OCI-LY1 (cell line): Measurements from ENCODE around the gene SMC3.
A peak's percentile ranks its signal among the peaks of the same experiment; 100 is the strongest.

Experiments used
- H2AFZ ChIP-seq: fragments of 200-600 bp; sonication (generic), shearing (Covaris generic); 2 replicates; pipeline ENCODE4 v1.6.0; 2014; ENCODE audit warnings: antibody characterized with exemption, mild to moderate bottlenecking, low read length
- H3F3A ChIP-seq: fragments of 200-600 bp; sonication (generic), shearing (Covaris generic); 2 replicates; pipeline ENCODE4 v1.6.0; 2014; ENCODE audit warnings: mild to moderate bottlenecking, antibody characterized with exemption, low read length, moderate library complexity; ENCODE audit not compliant: insufficient read depth
- H3K27ac ChIP-seq: fragments of 200-600 bp; sonication (generic); 2 replicates; pipeline ENCODE4 v1.5.1; 2014; ENCODE audit warnings: low read length, mixed run types, mild to moderate bottlenecking, low read depth; ENCODE audit not compliant: poor library complexity, severe bottlenecking
- H3K27me3 ChIP-seq: fragments of 200-600 bp; sonication (generic); 2 replicates; pipeline ENCODE4 v1.6.0; 2014; ENCODE audit warnings: antibody characterized with exemption, mild to moderate bottlenecking, low read length, moderate library complexity; ENCODE audit not compliant: insufficient read depth
- H3K36me3 ChIP-seq: fragments of 200-600 bp; sonication (generic); 2 replicates; pipeline ENCODE4 v1.6.1; 2014; ENCODE audit warnings: mild to moderate bottlenecking, antibody characterized with exemption, low read length, moderate library complexity, mixed read lengths; ENCODE audit not compliant: insufficient read depth
- H3K4me1 ChIP-seq: fragments of 200-600 bp; sonication (generic); 2 replicates; pipeline ENCODE4 v1.5.1; 2014; ENCODE audit warnings: mild to moderate bottlenecking, low read length, moderate library complexity; ENCODE audit not compliant: insufficient read depth, severe bottlenecking
- H3K4me2 ChIP-seq: fragments of 200-600 bp; sonication (generic), shearing (Covaris generic); 2 replicates; pipeline ENCODE4 v1.6.1; 2014; ENCODE audit warnings: low read length
- H3K4me3 ChIP-seq: fragments of 200-600 bp; sonication (generic); 2 replicates; pipeline ENCODE4 v1.5.1; 2014; ENCODE audit warnings: low read length, low read depth, mild to moderate bottlenecking, mixed read lengths; ENCODE audit not compliant: poor library complexity, severe bottlenecking
- H3K79me2 ChIP-seq: fragments of 200-600 bp; shearing (Covaris generic); 2 replicates; pipeline ENCODE4 v1.6.1; 2016; ENCODE audit warnings: mixed run types, low read length, mixed read lengths; ENCODE audit not compliant: insufficient read depth
- H3K9ac ChIP-seq: fragments of 200-600 bp; sonication (generic), shearing (Covaris generic); 2 replicates; pipeline ENCODE4 v1.6.1; 2014; ENCODE audit warnings: mild to moderate bottlenecking, low read length, mixed read lengths
- H3K9me2 ChIP-seq: fragments of 200-600 bp; sonication (generic), shearing (Covaris generic); 2 replicates; pipeline ENCODE4 v1.6.1; 2014; ENCODE audit warnings: low read depth, mild to moderate bottlenecking, low read length, mixed read lengths
- H3K9me3 ChIP-seq: fragments of 200-600 bp; shearing (Covaris generic); 2 replicates; pipeline ENCODE4 v1.6.1; 2014; ENCODE audit warnings: low read length, mixed read lengths
- H4K20me1 ChIP-seq: fragments of 200-600 bp; sonication (generic), shearing (Covaris generic); 2 replicates; pipeline ENCODE4 v1.6.0; 2016; ENCODE audit warnings: mild to moderate bottlenecking, low read length; ENCODE audit not compliant: insufficient read depth
- EZH2 ChIP-seq: fragments of 200-600 bp; sonication (generic), shearing (Covaris generic); IDR thresholded peaks from 2 replicates; pipeline ENCODE4 v1.8.0; 2017; ENCODE audit warnings: borderline replicate concordance, mixed run types, mild to moderate bottlenecking, antibody characterized with exemption, low read length, moderate library complexity, mixed read lengths
- TF ChIP-seq, protein P1 (sequence below): fragments of 200-600 bp; sonication (generic), shearing (Covaris generic); IDR thresholded peaks from 2 replicates; pipeline ENCODE4 v1.5.1; 2017; ENCODE audit warnings: mild to moderate bottlenecking, antibody characterized with exemption, low read length, moderate library complexity, mixed read lengths

SMC3 gene

GRCh38 chr10:110634527-110635209 is 67.2 kb downstream of the SMC3 start:
- TF ChIP-seq, protein P1, sequence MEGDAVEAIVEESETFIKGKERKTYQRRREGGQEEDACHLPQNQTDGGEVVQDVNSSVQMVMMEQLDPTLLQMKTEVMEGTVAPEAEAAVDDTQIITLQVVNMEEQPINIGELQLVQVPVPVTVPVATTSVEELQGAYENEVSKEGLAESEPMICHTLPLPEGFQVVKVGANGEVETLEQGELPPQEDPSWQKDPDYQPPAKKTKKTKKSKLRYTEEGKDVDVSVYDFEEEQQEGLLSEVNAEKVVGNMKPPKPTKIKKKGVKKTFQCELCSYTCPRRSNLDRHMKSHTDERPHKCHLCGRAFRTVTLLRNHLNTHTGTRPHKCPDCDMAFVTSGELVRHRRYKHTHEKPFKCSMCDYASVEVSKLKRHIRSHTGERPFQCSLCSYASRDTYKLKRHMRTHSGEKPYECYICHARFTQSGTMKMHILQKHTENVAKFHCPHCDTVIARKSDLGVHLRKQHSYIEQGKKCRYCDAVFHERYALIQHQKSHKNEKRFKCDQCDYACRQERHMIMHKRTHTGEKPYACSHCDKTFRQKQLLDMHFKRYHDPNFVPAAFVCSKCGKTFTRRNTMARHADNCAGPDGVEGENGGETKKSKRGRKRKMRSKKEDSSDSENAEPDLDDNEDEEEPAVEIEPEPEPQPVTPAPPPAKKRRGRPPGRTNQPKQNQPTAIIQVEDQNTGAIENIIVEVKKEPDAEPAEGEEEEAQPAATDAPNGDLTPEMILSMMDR, result no peak
- TF ChIP-seq EZH2, result no peak
- Histone ChIP-seq H3K9me2 (no peaks in the 10 kb centered on the region), H3F3A (no peaks in the 10 kb centered on the region), H3K4me1 (peaks cover 52% of the 10 kb centered on the region), H3K9me3 (no peaks in the 10 kb centered on the region), H3K4me3 (peak overlapping the region; percentile 15), H4K20me1 (no peaks in the 10 kb centered on the region), H3K27me3 (no peaks in the 10 kb centered on the region), H2AFZ (0 out of 2 replicates have a peak overlapping the region, but pooled peaks have one; percentile 61), H3K9ac (peak overlapping the region; percentile 43), H3K79me2 (no peaks in the 10 kb centered on the region), H3K36me3 (no peaks in the 10 kb centered on the region), H3K4me2 (peak overlapping the region; percentile 63), H3K27ac (peak overlapping the region; percentile 58)

- H4K20me1 ChIP-seq, result no peaks in the 10 kb centered on the region
- peak overlapping the region; percentile 58 for H3K27ac ChIP-seq
- H3K36me3 ChIP-seq, result no peaks in the 10 kb centered on the region
- TF ChIP-seq, protein P1, result no peak
- TF ChIP-seq EZH2, result no peak
- no peaks in the 10 kb centered on the region for H3K79me2 ChIP-seq
- H3K4me2 ChIP-seq, result no peak overlapping the region; the same call in 1 of the 2 replicates
- no peaks in the 10 kb centered on the region for H3K9me3 ChIP-seq
- no peaks in the 10 kb centered on the region for H3K9me2 ChIP-seq
- H3K4me1 ChIP-seq, result peaks cover 57% of the 10 kb centered on the region
- H3K27me3 ChIP-seq, result no peaks in the 10 kb centered on the region
- no peak overlapping the region; the same call in 1 of the 2 replicates for H3K9ac ChIP-seq
- no peak overlapping the region for H3K4me3 ChIP-seq
- no peaks in the 10 kb centered on the region for H3F3A ChIP-seq
- no peak overlapping the region for H2AFZ ChIP-seq
These were observed 69.1 kb downstream of the SMC3 start for GRCh38 chr10:110636572-110636931.

- Histone ChIP-seq H3K9me3 (no peaks in the 10 kb centered on the region), H3K79me2 (no peaks in the 10 kb centered on the region), H3K4me3 (no peak overlapping the region), H2AFZ (no peak overlapping the region), H3K4me1 (peaks cover 62% of the 10 kb centered on the region), H3K9ac (peak overlapping the region; percentile 6; the same call in 1 of the 2 replicates), H3K9me2 (no peaks in the 10 kb centered on the region), H3K36me3 (no peaks in the 10 kb centered on the region), H3K27ac (peak overlapping the region; percentile 58), H4K20me1 (no peaks in the 10 kb centered on the region), H3K27me3 (no peaks in the 10 kb centered on the region), H3F3A (no peaks in the 10 kb centered on the region), H3K4me2 (peak overlapping the region; percentile 16; the same call in 1 of the 2 replicates)
- TF ChIP-seq, protein P1, result no peak
- TF ChIP-seq EZH2, result no peak
These were observed 69.5 kb downstream of the SMC3 start for GRCh38 chr10:110636932-110637557.
